ENCODE results near the gene ANGPTL1. TPM values are rescaled to one million over a fixed set of nuclear protein-coding genes. Genes with fewer than 3 reads are reported as not detected.

The ANGPTL1 gene
- polyA plus RNA-seq, 1 donor from 2014 or later, result not detected

GRCh38 chr1:178847396-178847849, 23.5 kb downstream of the ANGPTL1 start:
- no peaks in the 10 kb centered on the region for H3K9me3 ChIP-seq (ENCODE audit: low read length)
- H3F3A ChIP-seq (ENCODE audit: insufficient read depth, low read length, poor library complexity, severe bottlenecking), result no peaks in the 10 kb centered on the region
- no peaks in the 10 kb centered on the region for H3K9me2 ChIP-seq (ENCODE audit: insufficient read depth, low read length)
- no peaks in the 10 kb centered on the region for H3K79me2 ChIP-seq (replicated peaks; ENCODE audit: insufficient read depth, low read length)
- no peaks in the 10 kb centered on the region for H3K27me3 ChIP-seq (ENCODE audit: insufficient read depth, low read depth, low read length)
- no peak overlapping the region for H2AFZ ChIP-seq (ENCODE audit: low read depth, low read length)
- H3K27ac ChIP-seq (ENCODE audit: low read length), result no peak overlapping the region
- H4K20me1 ChIP-seq (ENCODE audit: insufficient read depth), result no peaks in the 10 kb centered on the region
- H3K4me2 ChIP-seq (ENCODE audit: low read length), result no peak overlapping the region
- H3K9ac ChIP-seq (ENCODE audit: low read length), result no peak overlapping the region
- no peaks in the 10 kb centered on the region for H3K36me3 ChIP-seq (ENCODE audit: insufficient read depth, low read length)
- no peak for TF ChIP-seq REST (IDR thresholded peaks at IDR 0.05; ENCODE audit: borderline replicate concordance)
- no peak for TF ChIP-seq RAD21 (conservative IDR thresholded peaks at IDR 0.05)
- no peak for TF ChIP-seq EP300 (conservative IDR thresholded peaks at IDR 0.05; ENCODE audit: poor library complexity, severe bottlenecking)
- no peak for TF ChIP-seq EZH2 (IDR thresholded peaks at IDR 0.05; ENCODE audit: borderline replicate concordance, insufficient read depth, low read length, poor library complexity, severe bottlenecking)
- TF ChIP-seq MXI1 (conservative IDR thresholded peaks at IDR 0.05; ENCODE audit: poor library complexity, severe bottlenecking), result no peak
- no peak for TF ChIP-seq SMC3 (conservative IDR thresholded peaks at IDR 0.05; ENCODE audit: poor library complexity)
- TF ChIP-seq POLR2AphosphoS5 (IDR thresholded peaks at IDR 0.05), result no peak
- TF ChIP-seq TAF1 (IDR thresholded peaks at IDR 0.05; ENCODE audit: low read depth), result no peak
- no peak overlapping the region for H3K4me3 ChIP-seq (ENCODE audit: low read length)

- Histone ChIP-seq H3K79me2 (replicated peaks; ENCODE audit: insufficient read depth, low read length) (no peaks in the 10 kb centered on the region), H3K9me3 (ENCODE audit: low read length) (no peaks in the 10 kb centered on the region), H3K27me3 (ENCODE audit: insufficient read depth, low read depth, low read length) (no peaks in the 10 kb centered on the region), H3K4me3 (ENCODE audit: low read length) (no peak overlapping the region), H4K20me1 (ENCODE audit: insufficient read depth) (no peaks in the 10 kb centered on the region), H3K9me2 (ENCODE audit: insufficient read depth, low read length) (no peaks in the 10 kb centered on the region), H3F3A (ENCODE audit: insufficient read depth, low read length, poor library complexity, severe bottlenecking) (no peaks in the 10 kb centered on the region), H3K9ac (ENCODE audit: low read length) (no peak overlapping the region), H3K36me3 (ENCODE audit: insufficient read depth, low read length) (no peaks in the 10 kb centered on the region), H3K4me2 (ENCODE audit: low read length) (no peak overlapping the region), H2AFZ (ENCODE audit: low read depth, low read length) (no peak overlapping the region), H3K27ac (ENCODE audit: low read length) (no peak overlapping the region)
- TF ChIP-seq REST (IDR thresholded peaks at IDR 0.05; ENCODE audit: borderline replicate concordance), result no peak
These were observed 24.6 kb downstream of the ANGPTL1 start for GRCh38 chr1:178846306-178846705.

Measured in neural cell (in vitro differentiated cells).